ENCODE results near the gene HERC6. TPM values are rescaled to one million over a fixed set of nuclear protein-coding genes. Genes with fewer than 3 reads are reported as not detected.

HERC6 gene
- total and polyA plus RNA-seq, 2 experiments from 2014 or later, result 3.4 to 7.3 TPM

DNA sequence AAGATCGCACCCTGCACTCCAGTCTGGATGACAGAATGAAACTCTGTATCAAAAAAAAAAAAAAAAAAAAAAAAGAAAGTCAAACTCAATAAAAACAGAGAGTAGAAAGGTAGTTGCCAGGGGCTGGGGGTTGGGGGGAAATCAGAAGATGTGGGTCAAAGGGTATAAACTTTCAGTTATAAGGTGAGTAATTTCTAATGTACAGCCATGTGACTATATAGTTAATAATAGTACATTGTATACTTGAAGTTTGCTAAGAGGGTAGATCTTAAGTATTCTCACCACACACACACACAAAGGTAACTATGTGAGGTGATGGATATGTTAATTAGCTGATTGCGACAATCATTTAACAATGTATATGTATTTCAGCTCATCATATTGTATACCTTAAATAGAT lies 11.5 kb downstream of the HERC6 start:
- no peak overlapping the region for H3K4me2 ChIP-seq
- H3K79me2 ChIP-seq (replicated peaks; ENCODE audit: insufficient read depth), result no peaks in the 10 kb centered on the region
- no peak for DNase-seq (ENCODE audit: low spot score)
- ATAC-seq, result no peak
- H2AFZ ChIP-seq, result no peak overlapping the region
- H3K4me1 ChIP-seq (ENCODE audit: insufficient read depth), result peaks cover 3% of the 10 kb centered on the region; the same call in 1 of the 2 replicates
- no peaks in the 10 kb centered on the region for H4K20me1 ChIP-seq (replicated peaks; ENCODE audit: insufficient read depth)
- no peak overlapping the region for H3K4me3 Mint-ChIP-seq
- no peak for TF ChIP-seq EZH2phosphoT487 (IDR thresholded peaks at IDR 0.05; ENCODE audit: unreplicated experiment)
- TF ChIP-seq EZH2 (IDR thresholded peaks at IDR 0.05; ENCODE audit: low read depth, unreplicated experiment), result no peak
- no peak for TF ChIP-seq POLR2AphosphoS5 (IDR thresholded peaks at IDR 0.05; ENCODE audit: low read depth)
- TF ChIP-seq ZNF114 (CRISPR knock-in tag; IDR thresholded peaks at IDR 0.05), result no peak
- no peak for TF ChIP-seq NANOG (IDR thresholded peaks at IDR 0.05; ENCODE audit: borderline replicate concordance)
- no peak for TF ChIP-seq JUNB (IDR thresholded peaks at IDR 0.05; ENCODE audit: unreplicated experiment)
- TF ChIP-seq, protein P1, sequence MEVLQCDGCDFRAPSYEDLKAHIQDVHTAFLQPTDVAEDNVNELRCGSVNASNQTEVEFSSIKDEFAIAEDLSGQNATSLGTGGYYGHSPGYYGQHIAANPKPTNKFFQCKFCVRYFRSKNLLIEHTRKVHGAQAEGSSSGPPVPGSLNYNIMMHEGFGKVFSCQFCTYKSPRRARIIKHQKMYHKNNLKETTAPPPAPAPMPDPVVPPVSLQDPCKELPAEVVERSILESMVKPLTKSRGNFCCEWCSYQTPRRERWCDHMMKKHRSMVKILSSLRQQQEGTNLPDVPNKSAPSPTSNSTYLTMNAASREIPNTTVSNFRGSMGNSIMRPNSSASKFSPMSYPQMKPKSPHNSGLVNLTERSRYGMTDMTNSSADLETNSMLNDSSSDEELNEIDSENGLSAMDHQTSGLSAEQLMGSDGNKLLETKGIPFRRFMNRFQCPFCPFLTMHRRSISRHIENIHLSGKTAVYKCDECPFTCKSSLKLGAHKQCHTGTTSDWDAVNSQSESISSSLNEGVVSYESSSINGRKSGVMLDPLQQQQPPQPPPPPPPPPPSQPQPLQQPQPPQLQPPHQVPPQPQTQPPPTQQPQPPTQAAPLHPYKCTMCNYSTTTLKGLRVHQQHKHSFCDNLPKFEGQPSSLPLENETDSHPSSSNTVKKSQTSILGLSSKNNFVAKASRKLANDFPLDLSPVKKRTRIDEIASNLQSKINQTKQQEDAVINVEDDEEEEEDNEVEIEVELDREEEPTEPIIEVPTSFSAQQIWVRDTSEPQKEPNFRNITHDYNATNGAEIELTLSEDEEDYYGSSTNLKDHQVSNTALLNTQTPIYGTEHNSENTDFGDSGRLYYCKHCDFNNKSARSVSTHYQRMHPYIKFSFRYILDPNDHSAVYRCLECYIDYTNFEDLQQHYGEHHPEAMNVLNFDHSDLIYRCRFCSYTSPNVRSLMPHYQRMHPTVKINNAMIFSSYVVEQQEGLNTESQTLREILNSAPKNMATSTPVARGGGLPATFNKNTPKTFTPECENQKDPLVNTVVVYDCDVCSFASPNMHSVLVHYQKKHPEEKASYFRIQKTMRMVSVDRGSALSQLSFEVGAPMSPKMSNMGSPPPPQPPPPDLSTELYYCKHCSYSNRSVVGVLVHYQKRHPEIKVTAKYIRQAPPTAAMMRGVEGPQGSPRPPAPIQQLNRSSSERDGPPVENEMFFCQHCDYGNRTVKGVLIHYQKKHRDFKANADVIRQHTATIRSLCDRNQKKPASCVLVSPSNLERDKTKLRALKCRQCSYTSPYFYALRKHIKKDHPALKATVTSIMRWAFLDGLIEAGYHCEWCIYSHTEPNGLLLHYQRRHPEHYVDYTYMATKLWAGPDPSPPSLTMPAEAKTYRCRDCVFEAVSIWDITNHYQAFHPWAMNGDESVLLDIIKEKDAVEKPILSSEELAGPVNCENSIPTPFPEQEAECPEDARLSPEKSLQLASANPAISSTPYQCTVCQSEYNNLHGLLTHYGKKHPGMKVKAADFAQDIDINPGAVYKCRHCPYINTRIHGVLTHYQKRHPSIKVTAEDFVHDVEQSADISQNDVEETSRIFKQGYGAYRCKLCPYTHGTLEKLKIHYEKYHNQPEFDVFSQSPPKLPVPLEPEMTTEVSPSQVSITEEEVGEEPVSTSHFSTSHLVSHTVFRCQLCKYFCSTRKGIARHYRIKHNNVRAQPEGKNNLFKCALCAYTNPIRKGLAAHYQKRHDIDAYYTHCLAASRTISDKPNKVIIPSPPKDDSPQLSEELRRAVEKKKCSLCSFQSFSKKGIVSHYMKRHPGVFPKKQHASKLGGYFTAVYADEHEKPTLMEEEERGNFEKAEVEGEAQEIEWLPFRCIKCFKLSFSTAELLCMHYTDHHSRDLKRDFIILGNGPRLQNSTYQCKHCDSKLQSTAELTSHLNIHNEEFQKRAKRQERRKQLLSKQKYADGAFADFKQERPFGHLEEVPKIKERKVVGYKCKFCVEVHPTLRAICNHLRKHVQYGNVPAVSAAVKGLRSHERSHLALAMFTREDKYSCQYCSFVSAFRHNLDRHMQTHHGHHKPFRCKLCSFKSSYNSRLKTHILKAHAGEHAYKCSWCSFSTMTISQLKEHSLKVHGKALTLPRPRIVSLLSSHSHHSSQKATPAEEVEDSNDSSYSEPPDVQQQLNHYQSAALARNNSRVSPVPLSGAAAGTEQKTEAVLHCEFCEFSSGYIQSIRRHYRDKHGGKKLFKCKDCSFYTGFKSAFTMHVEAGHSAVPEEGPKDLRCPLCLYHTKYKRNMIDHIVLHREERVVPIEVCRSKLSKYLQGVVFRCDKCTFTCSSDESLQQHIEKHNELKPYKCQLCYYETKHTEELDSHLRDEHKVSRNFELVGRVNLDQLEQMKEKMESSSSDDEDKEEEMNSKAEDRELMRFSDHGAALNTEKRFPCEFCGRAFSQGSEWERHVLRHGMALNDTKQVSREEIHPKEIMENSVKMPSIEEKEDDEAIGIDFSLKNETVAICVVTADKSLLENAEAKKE (CRISPR knock-in tag; IDR thresholded peaks at IDR 0.05), result no peak
- TF ChIP-seq ZNF331 (CRISPR knock-in tag; IDR thresholded peaks at IDR 0.05; ENCODE audit: low read depth), result no peak
- TF ChIP-seq CREB1 (CRISPR knock-in tag; IDR thresholded peaks at IDR 0.05; ENCODE audit: low read depth), result no peak
- TF ChIP-seq, protein P2, sequence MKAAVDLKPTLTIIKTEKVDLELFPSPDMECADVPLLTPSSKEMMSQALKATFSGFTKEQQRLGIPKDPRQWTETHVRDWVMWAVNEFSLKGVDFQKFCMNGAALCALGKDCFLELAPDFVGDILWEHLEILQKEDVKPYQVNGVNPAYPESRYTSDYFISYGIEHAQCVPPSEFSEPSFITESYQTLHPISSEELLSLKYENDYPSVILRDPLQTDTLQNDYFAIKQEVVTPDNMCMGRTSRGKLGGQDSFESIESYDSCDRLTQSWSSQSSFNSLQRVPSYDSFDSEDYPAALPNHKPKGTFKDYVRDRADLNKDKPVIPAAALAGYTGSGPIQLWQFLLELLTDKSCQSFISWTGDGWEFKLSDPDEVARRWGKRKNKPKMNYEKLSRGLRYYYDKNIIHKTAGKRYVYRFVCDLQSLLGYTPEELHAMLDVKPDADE (IDR thresholded peaks at IDR 0.05), result no peak
- TF ChIP-seq, protein P3, sequence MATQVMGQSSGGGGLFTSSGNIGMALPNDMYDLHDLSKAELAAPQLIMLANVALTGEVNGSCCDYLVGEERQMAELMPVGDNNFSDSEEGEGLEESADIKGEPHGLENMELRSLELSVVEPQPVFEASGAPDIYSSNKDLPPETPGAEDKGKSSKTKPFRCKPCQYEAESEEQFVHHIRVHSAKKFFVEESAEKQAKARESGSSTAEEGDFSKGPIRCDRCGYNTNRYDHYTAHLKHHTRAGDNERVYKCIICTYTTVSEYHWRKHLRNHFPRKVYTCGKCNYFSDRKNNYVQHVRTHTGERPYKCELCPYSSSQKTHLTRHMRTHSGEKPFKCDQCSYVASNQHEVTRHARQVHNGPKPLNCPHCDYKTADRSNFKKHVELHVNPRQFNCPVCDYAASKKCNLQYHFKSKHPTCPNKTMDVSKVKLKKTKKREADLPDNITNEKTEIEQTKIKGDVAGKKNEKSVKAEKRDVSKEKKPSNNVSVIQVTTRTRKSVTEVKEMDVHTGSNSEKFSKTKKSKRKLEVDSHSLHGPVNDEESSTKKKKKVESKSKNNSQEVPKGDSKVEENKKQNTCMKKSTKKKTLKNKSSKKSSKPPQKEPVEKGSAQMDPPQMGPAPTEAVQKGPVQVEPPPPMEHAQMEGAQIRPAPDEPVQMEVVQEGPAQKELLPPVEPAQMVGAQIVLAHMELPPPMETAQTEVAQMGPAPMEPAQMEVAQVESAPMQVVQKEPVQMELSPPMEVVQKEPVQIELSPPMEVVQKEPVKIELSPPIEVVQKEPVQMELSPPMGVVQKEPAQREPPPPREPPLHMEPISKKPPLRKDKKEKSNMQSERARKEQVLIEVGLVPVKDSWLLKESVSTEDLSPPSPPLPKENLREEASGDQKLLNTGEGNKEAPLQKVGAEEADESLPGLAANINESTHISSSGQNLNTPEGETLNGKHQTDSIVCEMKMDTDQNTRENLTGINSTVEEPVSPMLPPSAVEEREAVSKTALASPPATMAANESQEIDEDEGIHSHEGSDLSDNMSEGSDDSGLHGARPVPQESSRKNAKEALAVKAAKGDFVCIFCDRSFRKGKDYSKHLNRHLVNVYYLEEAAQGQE (IDR thresholded peaks at IDR 0.05; ENCODE audit: unreplicated experiment), result no peak
- TF ChIP-seq STAT1 (IDR thresholded peaks at IDR 0.05; ENCODE audit: unreplicated experiment), result no peak
- TF ChIP-seq, protein P4, sequence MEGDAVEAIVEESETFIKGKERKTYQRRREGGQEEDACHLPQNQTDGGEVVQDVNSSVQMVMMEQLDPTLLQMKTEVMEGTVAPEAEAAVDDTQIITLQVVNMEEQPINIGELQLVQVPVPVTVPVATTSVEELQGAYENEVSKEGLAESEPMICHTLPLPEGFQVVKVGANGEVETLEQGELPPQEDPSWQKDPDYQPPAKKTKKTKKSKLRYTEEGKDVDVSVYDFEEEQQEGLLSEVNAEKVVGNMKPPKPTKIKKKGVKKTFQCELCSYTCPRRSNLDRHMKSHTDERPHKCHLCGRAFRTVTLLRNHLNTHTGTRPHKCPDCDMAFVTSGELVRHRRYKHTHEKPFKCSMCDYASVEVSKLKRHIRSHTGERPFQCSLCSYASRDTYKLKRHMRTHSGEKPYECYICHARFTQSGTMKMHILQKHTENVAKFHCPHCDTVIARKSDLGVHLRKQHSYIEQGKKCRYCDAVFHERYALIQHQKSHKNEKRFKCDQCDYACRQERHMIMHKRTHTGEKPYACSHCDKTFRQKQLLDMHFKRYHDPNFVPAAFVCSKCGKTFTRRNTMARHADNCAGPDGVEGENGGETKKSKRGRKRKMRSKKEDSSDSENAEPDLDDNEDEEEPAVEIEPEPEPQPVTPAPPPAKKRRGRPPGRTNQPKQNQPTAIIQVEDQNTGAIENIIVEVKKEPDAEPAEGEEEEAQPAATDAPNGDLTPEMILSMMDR (conservative IDR thresholded peaks at IDR 0.05; ENCODE audit: low read depth in 2 of 2), result no peak
- peaks cover 5% of the 10 kb centered on the region for H3K27me3 Mint-ChIP-seq (ENCODE audit: insufficient read depth, low read depth, poor library complexity)
- H3K27ac Mint-ChIP-seq, result no peak overlapping the region
- H3F3A ChIP-seq (replicated peaks; ENCODE audit: low read depth), result no peaks in the 10 kb centered on the region
- H3K9me3 Mint-ChIP-seq, result no peaks in the 10 kb centered on the region
- no peaks in the 10 kb centered on the region for H3K4me1 Mint-ChIP-seq
- peaks cover 6% of the 10 kb centered on the region; the same call in 2 of the 3 replicates for H3K36me3 Mint-ChIP-seq (ENCODE audit: low read depth)
- no peak overlapping the region for H3K4me3 ChIP-seq
- no peak overlapping the region for H3K27ac ChIP-seq (ENCODE audit: low read depth)
- no peaks in the 10 kb centered on the region for H3K36me3 ChIP-seq (ENCODE audit: insufficient read depth)
- H3K27me3 ChIP-seq (ENCODE audit: insufficient read depth), result no peaks in the 10 kb centered on the region
- no peaks in the 10 kb centered on the region for H3K9me2 ChIP-seq (ENCODE audit: insufficient read depth)
